Thyroid gland (tissue), 4 donors: ENCODE measurements around the gene TNS3.

Source experiments
- CTCF ChIP-seq, 6 experiments: fragments of 200-600 bp in 3 of 6; fragments of 450-650 bp in 3 of 6; sonication (generic) in 3 of 6; IDR thresholded peaks; one replicate each; pipeline ENCODE4 v1.5.1; 2016 to 2019; ENCODE audit warnings: antibody characterized with exemption in 6 of 6, mild to moderate bottlenecking in 2 of 6, inconsistent platforms in 1 of 6, moderate library complexity in 1 of 6
- POLR2A ChIP-seq, 2 donors: fragments of 450-650 bp; IDR thresholded peaks; one replicate each; pipeline ENCODE4 v1.6.1; 2017; ENCODE audit warnings: antibody characterized with exemption in 2 of 2, mild to moderate bottlenecking in 2 of 2, moderate library complexity in 1 of 2

- TF ChIP-seq CTCF (IDR thresholded peaks at IDR 0.05) (no peak), POLR2A (IDR thresholded peaks at IDR 0.05) (no peak)
Observed at GRCh38 chr7:47538846-47539311, 43.0 kb downstream of the TNS3 start.
